NCI-H2227 (cell line): ENCODE measurements around the gene SCT.

Source experiments
- DNase-seq: peaks from one replicate; lab custom pipeline; 2025; ENCODE audit not compliant: unreplicated experiment; lab: John Stamatoyannopoulos, UW

SCT gene

GRCh38 chr11:643849-644738, 17.1 kb upstream of the SCT start:
- DNase-seq, result no peak

- DNase-seq, result no peak
Measured at GRCh38 chr11:643366-643765, 16.4 kb upstream of the SCT start.

- no peak for DNase-seq
Measured at GRCh38 chr11:641806-642370, 14.9 kb upstream of the SCT start.

GRCh38 chr11:640021-640706, 13.2 kb upstream of the SCT start:
- DNase-seq, result no peak

- no peak for DNase-seq
Measured at GRCh38 chr11:639332-639955, 12.5 kb upstream of the SCT start.

GRCh38 chr11:638631-639331, 11.8 kb upstream of the SCT start:
- no peak for DNase-seq

- DNase-seq, result no peak
Measured at GRCh38 chr11:637593-638521, 10.9 kb upstream of the SCT start.

GRCh38 chr11:637333-637592, 10.3 kb upstream of the SCT start:
- DNase-seq, result no peak

GRCh38 chr11:636511-637332, 9.7 kb upstream of the SCT start, which contains the start of gene DRD4:
Gene DRD4 (plus strand): TSS chr11:637269. CDS start chr11:637305, 36 bp downstream.
- DNase-seq, result no peak

- DNase-seq, result no peak
Measured at GRCh38 chr11:635945-636510, 9.0 kb upstream of the SCT start.

- no peak for DNase-seq
Measured at GRCh38 chr11:630871-631270, 3.9 kb upstream of the SCT start.

- no peak for DNase-seq
Measured at GRCh38 chr11:629237-629583, 2.2 kb upstream of the SCT start.

GRCh38 chr11:628056-628455, 1.1 kb upstream of the SCT start:
- DNase-seq, result no peak

- no peak for DNase-seq
Measured at GRCh38 chr11:627308-627576, 261 bp upstream of the SCT start.

- no peak for DNase-seq
Measured at GRCh38 chr11:625636-626268, 1.2 kb downstream of the SCT start.

- no peak for DNase-seq
Measured at GRCh38 chr11:624705-625635, 2.0 kb downstream of the SCT start, which contains the start of gene CDHR5. Gene CDHR5 (minus strand): TSS chr11:624955. CDS start chr11:624902, 53 bp downstream.

- no peak for DNase-seq
Measured at GRCh38 chr11:623999-624704, 2.8 kb downstream of the SCT start.
